GM19455 (cell line): ENCODE results near the gene MC5R.

Experiments used
- ATAC-seq: cut with Tn5 transposase; IDR thresholded peaks from one replicate; pipeline ENCODE4 v1.9.1; 2021; ENCODE audit not compliant: unreplicated experiment

Gene MC5R

GRCh38 chr18:13823707-13824395, at the start of gene MC5R:
MC5R (plus strand) TSS chr18:13824149; CDS start chr18:13825766, 1,617 bp downstream.
- ATAC-seq: peak; percentile 90

- no peak for ATAC-seq
These were observed 48.9 kb upstream of the MC5R start for GRCh38 chr18:13775058-13775457.

GRCh38 chr18:13791181-13791580, 32.8 kb upstream of the MC5R start:
- no peak for ATAC-seq

GRCh38 chr18:13793819-13794218, 30.1 kb upstream of the MC5R start:
- no peak for ATAC-seq

GRCh38 chr18:13796515-13796914, 27.4 kb upstream of the MC5R start:
- ATAC-seq: no peak

- no peak for ATAC-seq
These were observed 26.8 kb upstream of the MC5R start for GRCh38 chr18:13797157-13797611.

- no peak for ATAC-seq
These were observed 24.6 kb upstream of the MC5R start for GRCh38 chr18:13799396-13799795.

GRCh38 chr18:13800505-13801259, 23.3 kb upstream of the MC5R start:
- ATAC-seq: no peak

- no peak for ATAC-seq
These were observed 22.7 kb upstream of the MC5R start for GRCh38 chr18:13801260-13801601.

- ATAC-seq: no peak
These were observed 19.6 kb upstream of the MC5R start for GRCh38 chr18:13804305-13804704.

GRCh38 chr18:13808294-13809042, 15.5 kb upstream of the MC5R start:
- ATAC-seq: no peak

GRCh38 chr18:13809043-13809430, 14.9 kb upstream of the MC5R start:
- ATAC-seq: no peak

GRCh38 chr18:13809531-13810255, 14.3 kb upstream of the MC5R start:
- ATAC-seq: no peak

- no peak for ATAC-seq
These were observed 12.9 kb upstream of the MC5R start for GRCh38 chr18:13810950-13811485.

GRCh38 chr18:13811993-13812392, 12.0 kb upstream of the MC5R start:
- no peak for ATAC-seq

GRCh38 chr18:13813271-13813849, 10.6 kb upstream of the MC5R start:
- ATAC-seq: no peak

- no peak for ATAC-seq
These were observed 2.3 kb downstream of the MC5R start for GRCh38 chr18:13826209-13826608.

- no peak for ATAC-seq
These were observed 8.0 kb downstream of the MC5R start for GRCh38 chr18:13831864-13832508.

GRCh38 chr18:13834496-13835015, 10.6 kb downstream of the MC5R start:
- no peak for ATAC-seq

- no peak for ATAC-seq
These were observed 11.3 kb downstream of the MC5R start for GRCh38 chr18:13835202-13835601.
